SKM-1 (cell line): ENCODE results near the gene MTG2.

Experiments
- DNase-seq: peaks from one replicate; lab custom pipeline; 2025; ENCODE audit not compliant: unreplicated experiment; lab: John Stamatoyannopoulos, UW

Gene MTG2

GRCh38 chr20:62203378-62204030, 20.7 kb downstream of the MTG2 start:
- no peak for DNase-seq

GRCh38 chr20:62205618-62206387, 23.0 kb downstream of the MTG2 start:
- no peak for DNase-seq

- DNase-seq = no peak
Observed at GRCh38 chr20:62206388-62206775, 23.6 kb downstream of the MTG2 start.

- no peak for DNase-seq
Observed at GRCh38 chr20:62208061-62208794, 25.4 kb downstream of the MTG2 start.

GRCh38 chr20:62208795-62209755, 26.2 kb downstream of the MTG2 start:
- no peak for DNase-seq

GRCh38 chr20:62209850-62210495, 27.1 kb downstream of the MTG2 start:
- no peak for DNase-seq

- no peak for DNase-seq
Observed at GRCh38 chr20:62210496-62210855, 27.6 kb downstream of the MTG2 start.

- no peak for DNase-seq
Observed at GRCh38 chr20:62211216-62211615, 28.4 kb downstream of the MTG2 start.

GRCh38 chr20:62211769-62212288, 29.0 kb downstream of the MTG2 start:
- no peak for DNase-seq

- DNase-seq = no peak
Observed at GRCh38 chr20:62212299-62212698, 29.5 kb downstream of the MTG2 start.

GRCh38 chr20:62214067-62214466, 31.2 kb downstream of the MTG2 start:
- DNase-seq = no peak

- no peak for DNase-seq
Observed at GRCh38 chr20:62215020-62215990, 32.5 kb downstream of the MTG2 start.

GRCh38 chr20:62215991-62216635, 33.3 kb downstream of the MTG2 start:
- DNase-seq = no peak

- no peak for DNase-seq
Observed at GRCh38 chr20:62216636-62217566, 34.1 kb downstream of the MTG2 start.

GRCh38 chr20:62217913-62218773, 35.3 kb downstream of the MTG2 start:
- no peak for DNase-seq
